Transverse colon (tissue), 4 donors: ENCODE results near the gene MEF2B. TPM values are rescaled to one million over a fixed set of nuclear protein-coding genes. Genes with fewer than 3 reads are reported as not detected.
"Not testable (repeated sequence)": the region's sequence is repeated elsewhere in the genome, so short reads cannot be mapped to it uniquely, and the experiment has no call there.

Experiments
- DNase-seq: peaks from one replicate; pipeline ENCODE4 v3.0.0-alpha.2; 2019
- H3K27ac ChIP-seq, 4 donors: fragments of 200-600 bp; sonication (generic); 2 replicates each; pipeline ENCODE4 v1.5.1; 2016 to 2018; ENCODE audit warnings: inconsistent platforms in 4 of 4
- H3K27me3 ChIP-seq: fragments of 200-600 bp; sonication (generic); 2 replicates; pipeline ENCODE4 v1.5.1; 2017; ENCODE audit warnings: inconsistent platforms
- H3K36me3 ChIP-seq, 4 donors: fragments of 200-600 bp; sonication (generic); 2 replicates each; pipeline ENCODE4 v1.5.1; 2017 to 2019; ENCODE audit warnings: inconsistent platforms in 4 of 4
- H3K4me1 ChIP-seq, 4 donors: fragments of 200-600 bp; sonication (generic); 2 replicates each; pipeline ENCODE4 v1.5.1; 2017 to 2020; ENCODE audit warnings: inconsistent platforms in 4 of 4
- H3K4me3 ChIP-seq, 4 donors: fragments of 200-600 bp; sonication (generic); 1 replicate in 1 of 4; 2 replicates in 3 of 4; pipeline versions ENCODE4 v1.5.1 to v1.6.1; 2017 to 2019; ENCODE audit warnings: inconsistent platforms in 4 of 4
- H3K9me3 ChIP-seq, 2 donors: fragments of 200-600 bp; sonication (generic); 2 replicates each; pipeline ENCODE4 v1.5.1; 2017 to 2019; ENCODE audit warnings: inconsistent platforms in 2 of 2
- EP300 ChIP-seq: sonication (generic); formaldehyde crosslinking; IDR thresholded peaks from one replicate; pipeline ENCODE4 v1.6.1; 2017; ENCODE audit warnings: antibody characterized with exemption, low read depth
- POLR2A ChIP-seq: fragments of 450-650 bp; IDR thresholded peaks from one replicate; pipeline ENCODE4 v1.6.1; 2016; ENCODE audit warnings: antibody characterized with exemption, mild to moderate bottlenecking, moderate library complexity
- POLR2AphosphoS5 ChIP-seq, 3 donors: sonication (generic); formaldehyde crosslinking; IDR thresholded peaks; one replicate each; pipeline ENCODE4 v1.6.1; 2016; ENCODE audit warnings: antibody characterized with exemption in 3 of 3
- WGBS, 2 donors: methylation state at CpG; one replicate each; pipeline ENCODE4 v1.1.5; 2018; ENCODE audit warnings: low coverage in 1 of 2; 5-methylcytosine and 5-hydroxymethylcytosine counted together
- in situ Hi-C, 4 donors: fragments of 200-750 bp; cut with MboI; loops; one replicate each; pipeline versions ENCODE4 v1.15.0 to v1.15.1; 2017; ENCODE audit warnings: low sequenced_read_pairs in 3 of 4, low pct_ligation_motif_present in 1 of 4, low pct_unique_long_range_greater_than_20kb in 1 of 4
- intact Hi-C: fragments of 100-400 bp; cut with DNase I; formaldehyde crosslinking; loops from one replicate; pipeline ENCODE4 v1.15.1; 2023; ENCODE audit warnings: low total_unique reads
- total RNA-seq, 4 donors: library from RNA; depleted of rRNA; stranded (reverse); fragments of >200 nt; gene quantifications; one replicate each; pipeline ENCODE4 v1.1.0, GENCODE V29; 2016
- TF ChIP-seq, protein P1 (sequence below), 5 experiments: fragments of 200-600 bp in 3 of 5; fragments of 450-650 bp in 2 of 5; sonication (generic) in 3 of 5; IDR thresholded peaks; 1 replicate in 2 of 5; 2 replicates in 3 of 5; pipeline ENCODE4 v1.5.1; 2016 to 2017; ENCODE audit warnings: antibody characterized with exemption in 5 of 5, inconsistent platforms in 3 of 5, mild to moderate bottlenecking in 2 of 5, moderate library complexity in 1 of 5

MEF2B gene
- total RNA-seq, 4 donors from 2014 or later, result 0.95 TPM; not detected in 3

DNA sequence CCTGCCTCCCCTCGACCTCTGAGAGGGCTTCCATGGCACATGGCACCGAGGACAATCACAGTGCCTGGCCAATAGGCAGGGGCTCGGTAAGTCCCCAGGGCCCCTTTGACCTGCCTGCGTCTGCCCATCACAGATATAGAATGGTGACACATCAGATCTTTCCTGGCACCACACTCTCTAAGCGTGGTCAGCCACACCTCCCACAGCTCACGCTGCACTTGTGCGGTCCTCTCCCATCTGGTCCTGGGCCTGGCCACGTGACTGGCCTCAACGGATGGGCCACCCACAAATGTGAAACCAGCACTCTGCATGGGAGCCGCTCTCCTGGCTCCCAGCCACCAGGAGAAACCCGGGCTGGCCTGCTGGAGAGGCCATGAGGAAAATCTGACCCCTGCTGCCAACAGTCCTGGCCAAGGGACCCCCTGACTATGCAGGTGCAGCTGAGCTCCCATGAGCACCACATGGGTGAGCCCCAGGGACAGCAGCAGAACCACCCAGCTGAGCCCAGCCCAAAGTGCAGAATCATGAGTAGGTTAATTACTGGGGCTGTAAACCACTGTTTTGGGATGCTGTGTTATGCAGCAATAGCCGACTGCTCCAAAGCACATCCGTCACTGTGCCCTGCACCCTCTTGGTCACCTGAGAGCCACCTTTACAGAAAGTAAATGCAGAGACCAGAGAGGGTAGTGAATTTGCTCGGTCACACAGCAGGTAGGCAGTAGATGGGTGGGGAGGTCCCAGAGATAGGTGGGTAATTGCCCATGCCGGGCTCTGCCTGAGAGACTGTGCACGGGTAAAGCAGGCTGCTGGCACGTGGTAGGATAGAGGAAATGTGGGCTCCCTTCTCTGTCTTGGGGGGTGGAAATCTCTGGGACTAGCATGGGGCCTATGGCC lies 9.7 kb upstream of the MEF2B start:
- Histone ChIP-seq H3K4me1 (no peaks in the 10 kb centered on the region), H3K4me3 (no peak overlapping the region), H3K9me3 (no peaks in the 10 kb centered on the region), H3K27me3 (no peaks in the 10 kb centered on the region), H3K36me3 (peaks cover 0 to 21% (median 5%) of the 10 kb centered on the region in 4 donors), H3K27ac (no peak overlapping the region)
- TF ChIP-seq POLR2AphosphoS5 (IDR thresholded peaks at IDR 0.05), result no peak
- TF ChIP-seq, protein P1, sequence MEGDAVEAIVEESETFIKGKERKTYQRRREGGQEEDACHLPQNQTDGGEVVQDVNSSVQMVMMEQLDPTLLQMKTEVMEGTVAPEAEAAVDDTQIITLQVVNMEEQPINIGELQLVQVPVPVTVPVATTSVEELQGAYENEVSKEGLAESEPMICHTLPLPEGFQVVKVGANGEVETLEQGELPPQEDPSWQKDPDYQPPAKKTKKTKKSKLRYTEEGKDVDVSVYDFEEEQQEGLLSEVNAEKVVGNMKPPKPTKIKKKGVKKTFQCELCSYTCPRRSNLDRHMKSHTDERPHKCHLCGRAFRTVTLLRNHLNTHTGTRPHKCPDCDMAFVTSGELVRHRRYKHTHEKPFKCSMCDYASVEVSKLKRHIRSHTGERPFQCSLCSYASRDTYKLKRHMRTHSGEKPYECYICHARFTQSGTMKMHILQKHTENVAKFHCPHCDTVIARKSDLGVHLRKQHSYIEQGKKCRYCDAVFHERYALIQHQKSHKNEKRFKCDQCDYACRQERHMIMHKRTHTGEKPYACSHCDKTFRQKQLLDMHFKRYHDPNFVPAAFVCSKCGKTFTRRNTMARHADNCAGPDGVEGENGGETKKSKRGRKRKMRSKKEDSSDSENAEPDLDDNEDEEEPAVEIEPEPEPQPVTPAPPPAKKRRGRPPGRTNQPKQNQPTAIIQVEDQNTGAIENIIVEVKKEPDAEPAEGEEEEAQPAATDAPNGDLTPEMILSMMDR (IDR thresholded peaks at IDR 0.05), result no peak
- no peak for TF ChIP-seq POLR2A
- TF ChIP-seq EP300, result no peak
- intact Hi-C loops (loop anchor here (10.0 kb wide), 1 partner anchor 125 kb away; no protein-coding TSS in a partner anchor), in situ Hi-C loops (loop anchor here in 1 of 4 donors (25.0 kb wide), 1 partner anchor 308 kb away; no protein-coding TSS in a partner anchor)
- DNase-seq, result no peak
- WGBS, 2 donors, result 84 to 100% methylated on average over 1 to 17 of the region's 17 CpGs

DNA sequence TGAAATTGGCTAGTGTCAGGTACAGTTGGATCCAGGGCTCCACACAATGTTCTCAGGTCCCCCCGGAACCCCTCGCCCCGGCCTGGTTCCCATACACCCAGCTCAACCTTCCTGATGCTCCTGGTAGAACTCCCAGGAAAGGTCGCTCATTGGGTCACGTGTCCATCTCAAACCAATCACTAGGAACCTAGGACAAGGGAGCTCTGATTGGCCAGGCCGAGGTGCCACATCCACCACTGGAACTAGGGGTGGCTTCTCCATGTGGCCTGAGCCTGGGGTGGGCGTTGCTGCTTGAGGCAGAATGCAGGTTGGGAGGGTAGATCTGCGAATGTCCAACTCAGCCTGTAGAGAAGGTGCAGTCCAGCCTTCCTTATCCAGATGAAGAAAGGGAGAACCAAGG lies 6.9 kb upstream of the MEF2B start:
- Histone ChIP-seq H3K9me3 (no peaks in the 10 kb centered on the region), H3K36me3 (peaks cover 0 to 15% (median 5%) of the 10 kb centered on the region in 4 donors), H3K4me3 (no peak overlapping the region), H3K27me3 (no peaks in the 10 kb centered on the region), H3K27ac (no peak overlapping the region), H3K4me1 (no peaks in the 10 kb centered on the region)
- in situ Hi-C loops, result loop anchor here in 1 of 4 donors (25.0 kb wide), 1 partner anchor 310 kb away; no protein-coding TSS in a partner anchor
- intact Hi-C loops, result loop anchor here (10.0 kb wide), 1 partner anchor 122 kb away; no protein-coding TSS in a partner anchor
- 84% methylated on average over 8 of the region's 8 CpGs; no CpG with 5 or more reads in 1 of the 2 donors for WGBS, 2 donors
- TF ChIP-seq, protein P1 (IDR thresholded peaks at IDR 0.05), result no peak
- TF ChIP-seq POLR2A (no peak), POLR2AphosphoS5 (IDR thresholded peaks at IDR 0.05) (no peak), EP300 (no peak)
- DNase-seq, result no peak

DNA sequence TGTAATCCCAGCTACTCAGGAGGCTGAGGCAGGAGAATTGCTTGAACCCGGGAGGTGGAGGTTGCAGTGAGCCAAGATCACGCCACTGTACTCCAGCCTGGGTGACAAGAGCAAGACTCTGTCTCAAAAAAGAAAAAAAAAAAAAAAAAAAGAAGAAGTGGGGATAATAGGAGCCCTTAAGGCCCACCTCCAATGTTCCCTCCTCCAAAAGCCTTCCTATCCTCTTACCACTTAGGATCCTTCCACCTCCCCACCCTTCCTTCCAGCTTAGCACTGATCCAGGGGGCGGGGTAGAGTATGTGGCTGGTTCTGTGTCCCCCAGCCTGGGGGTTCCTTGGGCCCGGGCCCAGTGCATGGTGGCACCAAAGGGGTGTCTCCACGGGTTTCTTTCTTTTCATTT lies 3.2 kb upstream of the MEF2B start:
- H3K4me3 ChIP-seq, H3K27me3 ChIP-seq, H3K4me1 ChIP-seq, DNase-seq, H3K36me3 ChIP-seq, H3K9me3 ChIP-seq, in situ Hi-C loops, H3K27ac ChIP-seq: not testable (repeated sequence)
- WGBS, 2 donors, result 89 to 100% methylated on average over 3 to 5 of the region's 5 CpGs
- intact Hi-C loops, result loop anchor here (10.0 kb wide), 1 partner anchor 118 kb away; no protein-coding TSS in a partner anchor

DNA sequence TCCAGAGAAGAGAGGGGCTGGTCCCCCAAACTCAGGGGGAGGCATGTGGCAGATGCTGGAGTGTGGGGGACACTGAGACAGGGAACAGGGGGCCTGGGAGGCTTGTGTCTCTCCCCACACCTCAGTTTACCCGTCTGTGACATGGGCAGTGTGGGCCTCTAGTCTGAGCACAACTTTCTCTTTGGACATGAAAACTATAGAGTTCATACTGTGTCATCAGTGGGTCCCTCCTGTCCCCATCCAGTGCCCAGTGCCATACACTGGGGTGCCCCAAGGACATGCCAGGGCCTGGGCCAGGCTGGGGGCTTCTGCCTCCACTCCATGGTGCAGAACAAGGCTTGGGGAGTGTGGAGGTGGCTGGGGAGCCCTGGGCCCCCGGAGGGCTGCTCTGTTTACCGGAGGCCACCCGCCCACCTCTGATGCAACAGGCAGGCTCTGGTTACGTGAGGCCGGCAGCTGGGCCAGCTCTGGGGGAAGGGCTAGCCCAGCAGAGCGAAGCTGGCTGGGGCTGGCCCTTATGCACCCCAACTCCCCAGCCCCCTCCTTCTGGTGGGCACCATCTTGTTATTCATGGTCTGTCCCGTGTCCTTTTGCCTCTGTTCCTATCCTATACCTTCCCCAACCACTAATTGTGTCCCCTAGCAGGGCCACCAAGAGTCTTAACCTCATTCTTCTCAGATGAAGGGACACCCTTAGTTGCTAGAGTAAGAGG lies 1.9 kb upstream of the MEF2B start:
- Histone ChIP-seq H3K36me3 (peaks cover 0 to 2% (median 0%) of the 10 kb centered on the region in 4 donors), H3K9me3 (no peaks in the 10 kb centered on the region), H3K27ac (no peak overlapping the region), H3K27me3 (no peaks in the 10 kb centered on the region), H3K4me1 (peaks cover 0 to 8% (median 8%) of the 10 kb centered on the region in 4 donors), H3K4me3 (no peak overlapping the region)
- 73 to 100% methylated on average over 1 to 7 of the region's 8 CpGs for WGBS, 2 donors
- intact Hi-C loops (loop anchor here (10.0 kb wide), 1 partner anchor 117 kb away; no protein-coding TSS in a partner anchor), in situ Hi-C loops (no loop called here)
- DNase-seq, result no peak
- TF ChIP-seq POLR2A (no peak), POLR2AphosphoS5 (IDR thresholded peaks at IDR 0.05) (no peak), EP300 (no peak)
- TF ChIP-seq, protein P1 (IDR thresholded peaks at IDR 0.05), result no peak
